Nucleus accumbens (tissue), 56 donors: Measurements from ENCODE around the gene CDH13.

Experiments used
- DNase-seq, 56 donors: peaks; one replicate each; lab custom pipeline; 2025; lab: John Stamatoyannopoulos, UW

The CDH13 gene

GRCh38 chr16:83568345-83568744 lies 941.6 kb downstream of the CDH13 start:
- no peak for DNase-seq

GRCh38 chr16:83574388-83574787 lies 947.6 kb downstream of the CDH13 start:
- DNase-seq, result no peak

GRCh38 chr16:83577078-83577745 lies 950.4 kb downstream of the CDH13 start:
- DNase-seq, result no peak

DNA sequence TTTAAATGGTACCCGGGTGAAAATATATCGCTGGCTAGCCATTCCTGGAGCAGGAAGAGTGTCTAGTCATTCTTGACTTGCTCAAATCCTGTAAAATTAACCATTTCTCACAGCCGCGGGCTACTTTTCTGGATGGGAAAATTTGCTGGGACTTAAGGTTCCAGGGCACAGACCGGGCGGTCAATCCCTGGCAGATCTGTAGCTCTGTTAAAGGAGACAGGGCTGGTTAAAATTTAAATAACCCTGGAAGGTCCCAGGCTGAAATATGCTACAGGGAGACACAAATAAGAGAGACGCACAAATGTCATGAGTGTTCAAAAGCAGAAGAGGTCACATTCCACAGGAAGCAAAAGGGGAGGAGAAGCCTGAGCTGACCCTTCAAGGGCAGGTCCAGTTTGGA lies 951.4 kb downstream of the CDH13 start:
- DNase-seq, result no peak

DNA sequence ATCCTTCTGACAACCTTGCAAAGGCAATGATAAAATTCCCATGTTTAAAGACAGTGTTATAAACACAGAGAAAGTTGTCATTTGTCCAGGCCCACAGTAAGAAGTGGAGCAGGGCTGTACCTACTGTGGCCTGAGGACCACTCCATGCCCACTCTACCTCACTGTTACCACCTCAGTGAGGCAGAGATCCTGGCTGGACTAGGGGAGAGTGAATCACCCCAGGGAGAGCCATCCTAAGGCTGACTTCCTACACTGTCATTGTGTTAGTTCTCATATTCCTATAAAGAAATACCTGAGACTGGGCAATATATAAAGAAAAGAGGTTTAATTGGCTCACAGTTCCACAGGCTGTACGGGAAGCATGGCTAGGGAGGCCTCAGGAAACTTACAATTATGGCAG lies 952.3 kb downstream of the CDH13 start:
- DNase-seq, result no peak

- no peak for DNase-seq
Measured at GRCh38 chr16:83579436-83579835, 952.7 kb downstream of the CDH13 start.

DNA sequence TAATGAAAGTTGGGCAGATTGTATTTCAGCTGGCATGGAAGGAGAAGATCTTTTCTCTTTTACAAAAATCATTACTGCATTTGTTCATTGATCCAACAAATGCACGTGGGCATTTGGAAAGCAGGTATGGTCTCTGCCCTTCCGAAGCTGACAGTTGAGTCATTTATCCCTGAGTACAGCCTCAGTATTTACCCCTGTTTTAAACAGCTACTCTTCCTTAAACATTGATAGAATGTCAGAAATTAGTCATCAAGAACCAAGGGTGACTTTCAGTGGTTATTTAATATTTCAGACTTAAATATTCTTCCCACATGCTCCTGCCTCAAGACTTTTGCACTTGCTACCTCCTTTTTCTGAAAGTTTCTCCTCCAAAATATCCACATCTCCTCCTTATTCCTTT lies 954.3 kb downstream of the CDH13 start:
- DNase-seq, result no peak

DNA sequence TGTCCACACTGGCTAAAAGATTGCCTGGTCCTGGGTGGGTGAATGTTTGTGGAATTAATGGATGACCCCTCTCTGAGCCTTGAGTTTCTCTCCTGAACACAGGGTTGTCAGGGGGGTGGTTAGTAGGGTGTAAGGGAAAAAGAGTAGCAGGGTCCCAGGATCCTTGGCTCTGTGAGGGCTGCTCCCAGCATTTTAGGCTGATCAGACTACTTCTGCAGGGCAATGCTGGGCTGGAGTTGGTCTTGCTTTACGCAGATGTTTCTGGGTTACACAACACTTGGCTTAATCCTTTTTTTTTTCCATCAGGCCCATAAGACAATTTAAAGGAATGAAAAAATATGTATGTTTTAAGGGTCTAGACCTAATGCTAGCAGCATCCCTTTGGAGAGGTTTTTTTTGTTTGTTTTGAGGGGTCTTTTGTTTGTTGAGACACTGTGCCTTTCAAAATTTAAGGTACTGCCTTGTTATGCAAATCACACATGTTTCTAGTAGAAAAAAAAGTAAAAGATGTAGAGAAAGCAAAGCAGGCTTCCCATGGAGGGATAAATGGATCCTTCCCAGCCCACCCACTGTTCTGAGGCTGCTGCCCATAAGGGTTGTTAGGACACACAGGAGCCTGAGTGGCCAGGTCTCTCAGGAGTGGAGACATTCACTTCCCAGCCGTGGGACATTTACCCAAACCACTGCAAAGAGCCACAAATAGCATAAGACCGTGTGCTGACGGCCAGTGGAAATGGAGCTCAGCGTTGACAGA lies 955.4 kb downstream of the CDH13 start:
- DNase-seq, result no peak

DNA sequence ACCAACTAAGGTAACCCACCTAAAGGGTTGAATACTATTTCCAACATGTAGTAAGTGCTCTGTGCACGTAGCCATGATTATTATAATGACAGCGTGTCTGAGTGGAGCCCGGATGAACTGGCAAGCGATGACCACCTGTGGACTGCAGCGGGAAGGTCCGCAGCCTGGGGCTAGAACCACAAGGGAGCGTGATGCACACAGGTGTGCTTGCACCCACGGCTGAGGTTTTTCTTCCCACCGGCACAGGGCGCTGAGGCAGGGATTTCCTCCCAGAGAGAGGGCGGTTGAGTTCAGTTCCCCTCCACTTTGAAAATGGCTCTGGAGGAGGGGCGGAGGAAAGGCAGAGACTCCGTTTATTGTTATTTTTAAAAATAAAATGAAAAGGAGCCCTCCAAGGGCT lies 959.3 kb downstream of the CDH13 start:
- no peak for DNase-seq

DNA sequence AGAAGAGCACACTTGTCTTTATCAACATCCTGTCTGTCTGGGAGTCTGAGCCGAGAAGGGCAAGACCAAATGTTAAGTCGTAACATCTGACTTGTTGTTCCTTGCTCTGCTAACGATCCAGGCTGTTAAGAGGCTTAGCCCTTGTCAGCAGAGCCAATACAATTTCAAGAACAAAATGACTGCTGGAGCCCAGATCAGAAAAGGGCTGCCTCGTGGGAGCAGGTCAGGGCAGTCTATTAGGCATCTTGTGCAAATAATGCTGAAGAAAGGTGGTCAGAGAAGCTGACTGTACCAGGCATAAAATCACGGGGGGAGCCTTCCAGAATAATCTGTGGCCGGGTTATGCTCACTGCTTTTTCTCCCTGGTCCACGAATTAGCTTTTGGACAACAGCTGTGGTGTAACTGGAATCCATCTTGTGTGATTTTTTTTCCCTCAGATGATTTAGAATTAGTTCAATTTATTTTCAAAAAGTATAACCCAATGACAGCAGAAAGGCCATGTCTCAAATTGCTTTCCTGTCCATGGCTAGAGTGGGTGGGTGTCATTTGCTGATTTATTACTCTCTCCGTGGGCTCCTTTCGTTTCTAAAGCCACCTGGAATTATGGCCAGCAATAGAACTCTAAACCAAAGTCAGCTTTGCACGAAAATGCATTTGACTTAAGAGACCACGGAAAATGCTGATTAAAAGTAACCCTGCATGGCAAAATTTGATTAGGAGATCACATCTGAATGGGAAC lies 959.9 kb downstream of the CDH13 start:
- no peak for DNase-seq

DNA sequence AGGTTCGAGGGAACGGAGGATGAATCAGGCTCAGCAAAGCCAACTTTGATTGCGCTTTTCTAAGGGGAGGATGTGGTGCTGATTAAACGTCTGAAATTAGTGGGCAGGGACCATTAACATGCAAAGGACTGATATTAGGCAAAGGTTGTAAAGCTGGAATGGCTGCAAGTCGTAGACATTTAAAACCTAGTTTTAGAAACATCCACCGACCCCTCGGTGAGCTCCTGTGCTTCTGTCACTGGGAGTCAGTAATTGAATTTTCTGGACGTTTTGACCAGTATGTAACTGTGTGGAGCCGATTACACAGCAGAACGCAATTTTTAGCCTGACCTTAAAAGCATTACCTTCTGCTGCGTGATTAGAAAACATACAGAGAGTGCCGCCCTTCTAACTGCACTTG lies 960.4 kb downstream of the CDH13 start:
- no peak for DNase-seq

DNA sequence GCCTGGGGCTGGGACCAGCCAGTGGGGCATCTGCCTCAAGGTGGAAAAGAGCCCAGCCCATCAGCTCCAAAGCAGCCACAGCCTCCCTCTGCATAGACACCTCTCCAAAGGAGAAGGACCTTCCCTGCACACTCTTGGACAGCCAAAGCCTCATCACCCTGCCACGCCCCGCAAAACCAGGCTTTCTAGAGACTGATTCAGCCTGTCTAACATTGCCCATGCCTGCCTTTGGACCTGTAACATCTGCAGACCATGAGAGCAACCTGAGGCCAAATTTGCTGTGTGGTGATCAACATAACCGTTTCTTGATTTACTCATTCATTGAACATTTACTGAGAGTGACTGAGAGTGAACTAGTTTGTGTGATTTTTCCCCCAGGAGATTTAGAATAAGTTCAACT lies 961.3 kb downstream of the CDH13 start:
- no peak for DNase-seq

DNA sequence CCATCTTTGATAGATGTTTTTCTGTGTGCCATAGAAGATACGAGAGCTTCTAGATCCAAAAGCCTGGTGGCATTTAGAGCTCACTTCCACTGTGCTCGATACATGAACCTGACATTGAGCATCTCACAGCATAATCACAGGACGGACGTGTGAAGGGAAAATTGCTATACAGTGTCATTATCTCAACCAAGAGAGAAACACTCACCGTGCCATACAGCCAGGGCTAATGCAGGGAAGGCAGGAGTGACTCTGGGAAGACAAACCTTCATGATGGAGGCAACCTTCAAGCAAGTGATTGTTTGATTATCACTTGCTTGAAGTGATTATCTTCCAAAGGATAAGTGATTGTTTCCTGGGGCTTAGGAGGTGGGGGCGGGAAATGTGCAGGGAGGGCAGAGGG lies 962.8 kb downstream of the CDH13 start:
- no peak for DNase-seq

DNA sequence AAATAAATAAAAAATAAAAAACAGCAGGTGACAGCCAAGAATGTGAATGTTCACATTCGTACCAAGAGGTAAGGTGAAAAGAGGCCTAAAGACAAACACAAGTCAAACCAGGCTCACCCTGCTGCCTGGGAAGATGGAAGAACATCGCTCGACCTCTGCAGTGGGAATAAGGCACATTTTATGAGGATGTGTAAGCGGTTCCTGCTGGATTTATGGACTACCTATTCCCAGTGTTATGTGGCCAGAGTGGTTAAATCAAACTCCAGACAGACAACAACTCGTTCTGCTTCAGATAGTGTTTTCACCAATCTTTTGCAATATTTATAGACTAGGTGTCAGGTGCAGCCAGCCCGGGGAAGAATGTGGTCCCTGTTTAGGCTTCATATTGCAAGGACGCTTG lies 966.0 kb downstream of the CDH13 start:
- no peak for DNase-seq

GRCh38 chr16:83599789-83600462 lies 973.2 kb downstream of the CDH13 start:
- DNase-seq, result no peak

DNA sequence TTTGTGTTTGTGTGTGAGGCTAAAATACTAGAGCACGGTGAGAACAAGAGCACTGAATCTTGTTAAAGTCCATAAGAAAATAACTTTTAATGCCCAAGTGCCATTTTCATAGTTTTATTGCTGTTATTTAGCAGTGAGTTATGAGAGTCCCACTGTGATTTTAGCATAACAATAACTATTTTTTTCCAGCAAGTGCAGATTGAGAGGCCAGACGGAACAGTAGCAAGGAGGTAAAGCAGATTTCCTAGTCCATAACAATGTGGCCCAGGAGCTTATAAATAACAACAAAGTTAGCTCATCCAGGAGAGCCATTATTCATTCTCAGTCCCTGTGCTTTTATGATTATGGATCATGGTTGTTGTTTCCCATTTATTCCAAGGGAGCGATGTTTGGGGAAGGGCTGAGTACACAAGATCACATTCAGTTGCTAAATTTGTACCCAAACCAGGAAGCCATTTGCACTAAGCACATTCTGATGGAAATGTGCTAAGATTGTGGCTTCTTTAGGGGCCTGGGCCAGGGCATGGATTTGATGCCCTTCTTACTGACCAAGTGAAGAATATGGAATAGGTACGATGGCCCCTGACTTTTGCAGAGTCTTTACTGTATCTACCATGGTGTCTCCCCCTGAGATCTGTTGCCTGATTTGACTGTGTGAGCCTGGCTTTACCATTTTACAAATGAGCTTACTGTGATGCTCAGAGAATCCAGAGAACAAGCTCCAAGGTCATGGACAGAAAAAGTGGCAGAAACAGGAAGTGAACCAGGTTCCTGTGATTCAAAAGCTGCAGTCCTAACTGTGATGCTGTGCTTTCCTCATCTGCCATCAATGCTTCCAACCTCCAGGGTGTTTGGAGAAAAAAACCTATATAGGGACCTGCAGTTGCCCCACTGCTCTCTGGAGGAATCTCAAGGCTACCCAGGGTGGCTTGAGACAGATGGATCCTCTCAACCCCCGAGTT lies 976.3 kb downstream of the CDH13 start:
- no peak for DNase-seq

- no peak for DNase-seq
Measured at GRCh38 chr16:83603723-83604570, 977.2 kb downstream of the CDH13 start.

DNA sequence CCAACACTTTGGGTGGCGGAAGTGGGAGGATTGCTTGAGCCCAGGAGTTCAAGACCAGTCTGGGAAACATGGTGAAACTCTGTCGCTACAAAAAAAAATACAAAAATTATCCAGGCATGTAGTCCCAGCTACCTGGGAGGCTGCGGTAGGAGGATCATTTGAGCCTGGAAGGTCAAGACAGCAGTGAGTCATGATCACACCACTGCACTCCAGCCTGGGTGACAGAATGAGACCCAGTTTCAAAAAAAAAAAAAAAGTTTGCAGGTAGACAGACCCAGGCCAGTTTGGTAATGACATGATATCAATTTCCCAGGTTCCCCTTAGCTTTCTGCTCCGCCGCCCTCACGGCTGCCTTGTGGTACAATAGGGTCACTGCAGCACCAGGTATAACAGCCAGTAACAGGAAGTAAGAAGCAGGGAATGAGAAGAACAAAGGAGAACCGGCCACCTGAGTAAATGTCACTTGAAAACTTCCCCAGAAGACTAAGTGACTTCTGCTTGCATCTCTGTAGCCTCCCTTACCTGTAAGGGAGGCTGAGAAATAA lies 979.8 kb downstream of the CDH13 start:
- DNase-seq, result no peak

DNA sequence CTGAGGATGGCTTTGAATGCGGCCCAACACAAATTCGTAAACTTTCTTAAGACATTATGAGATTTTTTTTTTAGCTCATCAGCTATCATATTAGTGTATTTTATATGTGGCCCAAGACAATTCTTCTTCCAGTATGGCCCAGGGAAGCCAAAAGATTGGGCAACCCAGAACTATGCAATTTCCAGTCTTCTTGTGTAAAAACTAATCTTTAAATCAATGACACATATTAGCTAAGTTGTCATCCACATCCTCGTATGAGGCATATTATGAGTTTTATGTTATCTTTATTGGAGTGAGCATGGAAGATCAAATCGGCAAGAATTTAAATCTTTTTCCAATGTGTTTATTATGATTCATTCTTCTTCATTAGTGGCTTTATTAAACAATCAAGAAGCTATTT lies 982.4 kb downstream of the CDH13 start:
- DNase-seq, result no peak
